GM18861 (cell line): ENCODE data around the gene KRT10.

ENCODE experiments used
- ATAC-seq: cut with Tn5 transposase; IDR thresholded peaks from one replicate; pipeline ENCODE4 v1.9.1; 2021; ENCODE audit not compliant: unreplicated experiment

KRT10 gene

GRCh38 chr17:40809721-40810421 lies 12.5 kb downstream of the KRT10 start:
- no peak for ATAC-seq

- ATAC-seq, result no peak
Measured at GRCh38 chr17:40806131-40806530, 16.3 kb downstream of the KRT10 start.

GRCh38 chr17:40803617-40804082 lies 18.8 kb downstream of the KRT10 start:
- no peak for ATAC-seq

GRCh38 chr17:40801157-40801556 lies 21.3 kb downstream of the KRT10 start:
- no peak for ATAC-seq

GRCh38 chr17:40800381-40800780 lies 22.0 kb downstream of the KRT10 start:
- ATAC-seq, result no peak

GRCh38 chr17:40799859-40800258 lies 22.6 kb downstream of the KRT10 start, which contains the start of gene KRT28:
KRT28 (minus strand) TSS chr17:40799959; CDS start chr17:40799893, 66 bp downstream.
- no peak for ATAC-seq

- ATAC-seq, result no peak
Measured at GRCh38 chr17:40796846-40797245, 25.6 kb downstream of the KRT10 start.

GRCh38 chr17:40795019-40795667 lies 27.3 kb downstream of the KRT10 start:
- ATAC-seq, result no peak

GRCh38 chr17:40794466-40794865 lies 27.9 kb downstream of the KRT10 start:
- no peak for ATAC-seq

- ATAC-seq, result no peak
Measured at GRCh38 chr17:40793832-40794231, 28.6 kb downstream of the KRT10 start.

- no peak for ATAC-seq
Measured at GRCh38 chr17:40791787-40792436, 30.5 kb downstream of the KRT10 start.

GRCh38 chr17:40791111-40791510 lies 31.3 kb downstream of the KRT10 start:
- ATAC-seq, result no peak

GRCh38 chr17:40782450-40782849 lies 40.0 kb downstream of the KRT10 start, which contains the start of gene KRT27:
KRT27 (minus strand) TSS chr17:40782550; CDS start chr17:40782493, 57 bp downstream.
- ATAC-seq, result no peak

GRCh38 chr17:40779181-40779909 lies 43.1 kb downstream of the KRT10 start:
- ATAC-seq, result no peak

GRCh38 chr17:40778461-40778860 lies 44.0 kb downstream of the KRT10 start:
- ATAC-seq, result no peak

- no peak for ATAC-seq
Measured at GRCh38 chr17:40777971-40778370, 44.4 kb downstream of the KRT10 start.

GRCh38 chr17:40777459-40777858 lies 45.0 kb downstream of the KRT10 start:
- no peak for ATAC-seq

GRCh38 chr17:40775945-40776344 lies 46.5 kb downstream of the KRT10 start:
- no peak for ATAC-seq

- no peak for ATAC-seq
Measured at GRCh38 chr17:40772101-40772500, 50.3 kb downstream of the KRT10 start, which contains the start of gene KRT26. KRT26 (minus strand) TSS chr17:40772201; CDS start chr17:40772113, 88 bp downstream.
